CD4-positive, alpha-beta T cell treated with Interleukin-15 for 4 hours (primary cell): ENCODE results near the gene KCNIP3.

Experiments used
- DNase-seq: peaks from one replicate; pipeline ENCODE4 v3.0.0-alpha.2; 2020; ENCODE audit warnings: low spot score

The KCNIP3 gene

DNA sequence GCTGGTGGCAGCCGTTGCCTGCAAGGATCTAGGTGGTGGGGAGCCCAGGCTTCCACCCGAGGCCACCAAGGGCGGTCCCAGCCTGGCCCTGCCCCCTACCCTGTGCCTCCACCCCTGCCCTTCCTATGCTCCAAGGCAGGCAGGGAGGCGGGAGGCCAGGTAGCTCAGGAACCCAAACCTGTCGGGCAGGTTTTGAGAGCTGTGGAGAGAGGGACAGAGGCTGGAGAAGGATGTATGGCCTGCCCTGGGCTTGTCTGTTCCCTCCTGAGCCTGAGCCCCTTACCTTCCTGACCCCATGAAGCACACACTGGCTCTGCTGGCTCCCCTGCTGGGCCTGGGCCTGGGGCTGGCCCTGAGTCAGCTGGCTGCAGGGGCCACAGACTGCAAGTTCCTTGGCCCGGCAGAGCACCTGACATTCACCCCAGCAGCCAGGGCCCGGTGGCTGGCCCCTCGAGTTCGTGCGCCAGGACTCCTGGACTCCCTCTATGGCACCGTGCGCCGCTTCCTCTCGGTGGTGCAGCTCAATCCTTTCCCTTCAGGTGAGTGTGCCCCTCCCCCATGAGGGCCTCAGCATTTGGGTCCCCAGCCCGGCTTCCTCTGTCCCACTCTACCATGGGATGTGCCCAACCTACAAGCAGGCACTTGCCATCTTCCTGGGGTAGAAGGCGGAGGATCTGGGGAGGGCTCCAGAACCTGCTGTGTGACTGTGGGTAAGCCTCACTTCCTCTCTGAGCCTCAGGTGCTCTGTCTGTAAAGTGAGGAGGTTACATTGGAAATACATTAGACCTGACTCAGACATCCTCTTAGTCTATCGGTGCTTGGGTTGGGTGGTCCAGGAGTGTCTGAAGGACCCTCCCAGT, 22.6 kb upstream of the KCNIP3 start, which contains the start of gene PROM2:
TSS of gene PROM2 (plus strand) at position 159 of the 860 bp plus-strand sequence. CDS start at position 296, 137 bp downstream.
- DNase-seq: no peak

- no peak for DNase-seq
Observed at GRCh38 chr2:95275151-95275515, 22.0 kb upstream of the KCNIP3 start.

GRCh38 chr2:95275601-95276243, 21.4 kb upstream of the KCNIP3 start:
- DNase-seq: no peak

GRCh38 chr2:95276244-95276887, 20.8 kb upstream of the KCNIP3 start:
- no peak for DNase-seq

DNA sequence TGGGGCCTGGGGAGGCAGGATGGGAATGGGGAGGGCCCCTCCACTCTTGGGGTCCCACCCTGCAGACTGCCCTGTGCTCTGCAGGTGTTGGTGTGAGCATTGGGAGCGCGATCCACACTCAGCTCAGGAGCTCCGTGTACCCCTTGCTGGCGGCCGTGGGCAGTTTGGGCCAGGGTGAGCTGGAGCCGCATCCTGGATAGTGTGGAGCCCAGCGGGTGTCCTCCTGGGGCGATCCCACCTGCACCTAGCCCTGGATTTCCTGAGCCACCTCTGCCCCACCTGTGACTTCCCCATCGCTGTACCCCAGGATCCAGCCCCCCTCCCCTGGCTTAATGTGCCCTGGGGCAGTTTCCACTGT, 20.3 kb upstream of the KCNIP3 start:
- no peak for DNase-seq

GRCh38 chr2:95277246-95277906, 19.8 kb upstream of the KCNIP3 start:
- DNase-seq: no peak

DNA sequence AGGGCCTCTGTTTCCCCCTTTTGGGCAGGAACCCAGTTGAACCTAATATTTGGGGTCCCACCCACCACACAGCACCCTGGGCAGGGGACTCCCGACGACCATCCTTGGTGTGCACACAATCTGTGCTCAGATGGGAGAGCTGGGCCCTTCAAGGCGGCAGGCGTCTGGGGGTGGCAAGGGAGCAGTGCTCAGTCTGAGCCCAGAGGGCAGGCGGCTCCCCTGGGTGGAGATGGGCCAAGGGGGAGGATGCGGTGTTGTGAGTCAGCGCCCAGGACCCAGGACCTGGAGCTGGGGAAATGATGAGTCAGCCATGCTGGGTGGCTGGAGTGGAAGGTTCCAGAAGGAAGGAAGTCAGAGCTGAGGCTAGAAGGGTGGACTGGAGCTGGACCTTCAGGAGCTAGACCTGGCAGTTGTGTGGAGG, 19.1 kb upstream of the KCNIP3 start:
- no peak for DNase-seq

- DNase-seq: no peak
Observed at GRCh38 chr2:95278637-95279225, 18.4 kb upstream of the KCNIP3 start.

DNA sequence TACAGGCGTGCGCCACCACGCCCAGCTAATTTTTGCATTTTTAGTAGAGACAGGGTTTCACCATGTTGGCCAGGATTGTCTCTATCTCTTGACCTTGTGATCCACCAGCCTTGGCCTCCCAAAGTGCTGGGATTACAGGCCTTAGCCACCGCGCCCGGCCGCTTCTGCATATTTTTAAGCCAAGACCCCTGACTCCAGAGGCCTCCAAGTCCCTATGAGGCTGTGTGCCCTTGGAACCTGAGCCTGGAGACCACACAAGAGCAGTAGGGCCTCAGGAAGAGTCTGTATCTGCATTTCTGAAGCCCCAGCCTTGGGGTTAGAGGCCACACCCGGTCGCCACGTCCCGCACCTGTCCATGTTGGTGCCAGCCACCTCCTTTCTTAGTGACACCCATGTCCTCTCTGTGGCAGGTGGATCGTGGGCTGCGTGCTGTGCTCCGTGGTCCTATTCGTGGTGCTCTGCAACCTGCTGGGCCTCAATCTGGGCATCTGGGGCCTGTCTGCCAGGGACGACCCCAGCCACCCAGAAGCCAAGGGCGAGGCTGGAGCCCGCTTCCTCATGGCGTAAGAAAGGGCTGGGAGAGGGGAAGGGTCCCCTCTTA, 17.6 kb upstream of the KCNIP3 start:
- no peak for DNase-seq

DNA sequence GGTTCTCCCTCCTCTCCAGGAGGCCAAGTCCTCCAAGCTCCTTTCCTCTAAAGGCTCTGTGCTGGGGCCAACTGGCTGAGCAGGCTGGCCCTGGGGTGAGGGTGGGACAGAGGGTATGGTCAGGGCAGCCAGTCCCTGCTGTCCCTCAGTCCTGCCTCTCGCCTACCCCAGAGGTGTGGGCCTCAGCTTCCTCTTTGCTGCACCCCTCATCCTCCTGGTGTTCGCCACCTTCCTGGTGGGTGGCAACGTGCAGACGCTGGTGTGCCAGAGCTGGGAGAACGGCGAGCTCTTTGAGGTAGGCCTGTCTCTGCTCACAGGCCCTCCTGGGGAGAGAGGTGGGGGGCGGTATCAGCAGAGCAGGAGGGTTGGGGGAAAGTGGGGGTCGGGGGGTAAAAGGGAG, 16.1 kb upstream of the KCNIP3 start:
- DNase-seq: no peak

DNA sequence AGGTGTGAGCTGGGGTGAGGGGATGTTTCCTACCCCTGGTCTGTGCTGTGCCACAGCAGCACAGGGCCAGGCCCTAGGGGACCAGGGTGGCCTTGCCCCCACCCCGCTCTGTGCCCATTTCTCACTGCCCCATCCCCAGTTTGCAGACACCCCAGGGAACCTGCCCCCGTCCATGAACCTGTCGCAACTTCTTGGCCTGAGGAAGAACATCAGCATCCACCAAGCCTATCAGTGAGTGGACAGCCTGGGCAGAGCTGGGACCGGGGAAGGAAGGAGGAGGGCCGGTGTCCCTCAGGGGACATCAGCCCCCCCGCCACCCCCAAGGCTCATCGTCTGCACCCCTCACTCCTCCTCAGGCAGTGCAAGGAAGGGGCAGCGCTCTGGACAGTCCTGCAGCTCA, 15.4 kb upstream of the KCNIP3 start:
- DNase-seq: no peak

DNA sequence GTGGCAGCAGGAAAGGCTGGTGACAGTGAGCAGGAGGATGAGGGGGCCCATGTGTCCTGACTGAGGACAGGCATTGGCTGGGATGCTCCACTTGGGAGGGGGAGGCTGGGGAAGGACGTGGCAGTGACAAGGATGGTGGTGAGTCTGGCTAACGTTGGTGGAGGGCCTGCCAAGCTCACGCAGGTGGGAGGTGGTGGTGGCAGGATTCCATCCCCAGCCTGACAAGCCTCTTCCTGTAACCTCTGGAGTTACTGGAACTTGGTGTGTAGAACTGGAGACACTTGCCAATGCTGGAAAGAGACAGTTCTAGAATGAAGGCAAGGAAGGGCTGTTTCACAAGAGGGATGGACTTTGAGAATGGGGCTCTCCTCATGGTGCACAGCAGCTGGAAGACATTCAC, 14.7 kb upstream of the KCNIP3 start:
- no peak for DNase-seq

- DNase-seq: no peak
Observed at GRCh38 chr2:95283562-95283961, 13.6 kb upstream of the KCNIP3 start.

DNA sequence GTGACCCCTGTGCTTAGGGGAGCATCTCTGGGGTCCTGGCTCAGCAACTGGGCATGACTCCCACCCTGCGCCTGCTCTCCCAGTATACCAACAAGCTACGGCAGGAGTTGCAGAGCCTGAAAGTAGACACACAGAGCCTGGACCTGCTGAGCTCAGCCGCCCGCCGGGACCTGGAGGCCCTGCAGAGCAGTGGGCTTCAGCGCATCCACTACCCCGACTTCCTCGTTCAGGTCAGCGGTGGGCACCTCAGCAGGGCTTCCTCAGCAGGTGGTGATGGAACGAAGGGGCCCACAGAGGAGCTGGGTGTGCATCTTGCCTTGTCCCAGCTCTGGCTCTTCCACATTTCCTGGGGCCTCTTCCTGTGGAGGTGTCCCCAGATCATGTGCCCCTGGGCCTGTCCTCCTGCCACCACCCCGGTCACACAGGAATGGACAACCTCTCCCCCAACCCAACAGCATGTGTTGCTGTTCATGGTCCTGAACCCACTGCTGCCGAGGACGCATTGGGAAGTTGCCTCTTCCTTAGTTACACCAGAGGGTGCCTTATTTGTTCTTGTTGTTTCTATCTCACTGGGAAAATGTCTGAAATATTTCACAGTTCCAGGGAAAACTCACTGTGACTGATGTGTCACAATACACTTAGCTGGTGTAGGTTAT, 12.1 kb upstream of the KCNIP3 start:
- no peak for DNase-seq

- DNase-seq: no peak
Observed at GRCh38 chr2:95285542-95285932, 11.6 kb upstream of the KCNIP3 start.

DNA sequence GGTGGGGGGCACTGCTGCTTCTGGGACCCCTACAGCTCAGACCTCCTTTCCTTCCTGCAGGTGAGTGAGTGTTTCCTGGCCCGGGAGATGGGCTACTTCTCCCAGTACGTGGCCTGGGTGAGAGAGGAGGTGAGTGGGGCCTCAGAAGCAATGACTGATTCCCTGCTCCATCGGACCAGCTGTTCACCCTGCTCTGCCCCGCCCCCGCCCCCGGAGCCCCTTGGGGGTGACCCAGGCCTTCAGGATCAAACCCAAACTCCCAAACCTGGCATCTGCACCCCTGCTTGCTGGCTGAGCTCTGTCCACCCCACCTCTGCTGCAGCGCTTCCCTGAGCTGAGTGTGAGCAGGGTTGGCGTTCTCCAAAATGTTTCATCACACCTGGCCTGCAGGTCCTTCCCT, 9.8 kb upstream of the KCNIP3 start:
- DNase-seq: no peak

- no peak for DNase-seq
Observed at GRCh38 chr2:95287806-95288205, 9.3 kb upstream of the KCNIP3 start.

DNA sequence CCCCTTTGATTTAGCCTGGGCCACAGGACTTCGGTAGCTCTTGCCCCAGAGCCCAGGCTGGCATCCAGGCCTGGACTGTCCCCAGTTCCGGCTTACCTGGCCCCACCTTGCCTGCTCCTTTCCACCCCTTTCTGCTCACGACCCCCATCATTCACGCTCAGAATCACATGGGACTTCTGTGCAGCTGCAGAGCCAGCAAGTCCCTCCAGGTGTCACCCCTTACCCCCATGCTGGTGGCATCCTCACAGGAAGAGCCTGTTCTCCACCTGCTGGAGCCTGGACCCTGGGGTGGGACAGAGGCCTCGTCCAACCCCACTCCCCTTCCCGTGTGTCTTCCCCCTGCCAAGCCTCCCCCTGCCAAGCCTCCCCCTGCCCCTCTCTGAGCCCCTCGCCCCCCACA, 7.9 kb upstream of the KCNIP3 start:
- no peak for DNase-seq

DNA sequence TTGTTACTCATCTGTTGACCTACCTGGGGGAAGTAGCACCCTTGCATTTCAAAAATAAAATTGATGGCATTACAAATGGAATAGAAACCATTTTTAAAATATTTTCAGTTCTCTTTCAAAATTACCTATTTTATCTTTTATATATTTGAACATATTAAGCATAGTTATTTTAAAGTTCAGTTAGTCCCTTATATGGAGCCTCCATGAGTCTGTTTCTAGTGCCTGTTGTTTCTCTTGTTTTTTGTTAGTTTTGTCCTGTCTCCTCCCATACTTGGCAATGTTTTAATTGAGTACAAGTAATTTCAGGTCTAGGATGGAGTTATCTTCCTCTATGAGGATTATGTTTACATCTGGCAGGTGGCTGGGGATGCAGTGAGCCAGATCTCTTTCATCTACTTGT, 5.9 kb upstream of the KCNIP3 start:
- DNase-seq: no peak

DNA sequence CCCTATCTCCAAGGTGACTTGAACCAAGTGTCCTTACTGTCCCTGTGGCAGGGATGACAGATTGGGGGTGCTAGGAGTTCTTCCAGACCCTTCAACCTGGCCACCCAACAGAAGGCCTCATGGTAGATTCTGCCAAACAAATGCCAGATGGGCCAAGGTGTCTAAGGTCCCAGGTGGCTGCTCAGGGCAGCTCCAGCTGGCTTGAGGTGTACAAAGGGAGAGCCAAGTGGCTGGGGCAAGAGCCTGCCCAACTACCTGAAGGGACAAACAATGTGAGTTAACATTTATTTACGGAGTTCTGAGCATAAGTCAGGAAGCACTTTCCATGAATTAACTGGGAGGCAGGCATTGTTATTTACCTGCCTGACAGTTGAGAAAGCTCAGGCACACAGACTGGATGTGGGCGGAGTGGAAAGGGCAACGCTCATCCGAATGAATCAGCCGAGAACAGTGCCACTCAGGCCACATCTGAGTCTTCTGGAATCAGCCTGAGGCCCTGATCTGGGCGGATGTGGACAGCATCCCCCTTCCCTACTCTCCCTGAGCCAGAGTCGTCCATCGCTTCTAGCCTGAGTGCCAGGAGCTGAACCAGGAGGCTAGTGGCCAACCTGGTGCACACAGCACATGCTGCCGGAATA, 4.4 kb upstream of the KCNIP3 start:
- no peak for DNase-seq
